Rectal smooth muscle tissue (tissue), 1 donor: ENCODE data around the gene TWIST2.
A peak's percentile ranks its signal among the peaks of the same experiment; 100 is the strongest.

Experiments used
- H3K27ac ChIP-seq: one replicate; pipeline ENCODE4 v1.7.0; 2013; ENCODE audit warnings: low read depth, low read length, inconsistent platforms
- H3K27me3 ChIP-seq: one replicate; pipeline ENCODE4 v1.7.0; 2013; ENCODE audit warnings: low read length; ENCODE audit not compliant: control insufficient read depth, insufficient read depth
- H3K36me3 ChIP-seq: one replicate; pipeline ENCODE4 v1.7.0; 2013; ENCODE audit warnings: low read length; ENCODE audit not compliant: control insufficient read depth, insufficient read depth
- H3K4me1 ChIP-seq: one replicate; pipeline ENCODE4 v1.7.0; 2013; ENCODE audit warnings: low read length; ENCODE audit not compliant: control insufficient read depth, insufficient read depth
- H3K4me3 ChIP-seq: one replicate; pipeline ENCODE4 v1.7.0; 2013; ENCODE audit warnings: low read length
- H3K9ac ChIP-seq: one replicate; pipeline ENCODE4 v1.7.0; 2013; ENCODE audit warnings: low read length

TWIST2 gene

GRCh38 chr2:238852206-238852869 lies 4.5 kb downstream of the TWIST2 start:
- H3K36me3 ChIP-seq: no peaks in the 10 kb centered on the region
- H3K4me1 ChIP-seq: peaks cover 18% of the 10 kb centered on the region
- H3K9ac ChIP-seq: no peak overlapping the region
- H3K4me3 ChIP-seq: no peak overlapping the region
- H3K27ac ChIP-seq: peak overlapping the region; percentile 48
- H3K27me3 ChIP-seq: peaks cover 3% of the 10 kb centered on the region

GRCh38 chr2:238853218-238853617 lies 5.3 kb downstream of the TWIST2 start:
- Histone ChIP-seq H3K36me3 (no peaks in the 10 kb centered on the region), H3K27ac (peak overlapping the region; percentile 40), H3K9ac (no peak overlapping the region), H3K4me3 (no peak overlapping the region), H3K4me1 (peaks cover 18% of the 10 kb centered on the region), H3K27me3 (peaks cover 3% of the 10 kb centered on the region)

GRCh38 chr2:238853721-238854120 lies 5.8 kb downstream of the TWIST2 start:
- no peaks in the 10 kb centered on the region for H3K36me3 ChIP-seq
- H3K4me3 ChIP-seq: no peak overlapping the region
- peaks cover 18% of the 10 kb centered on the region for H3K4me1 ChIP-seq
- no peak overlapping the region for H3K9ac ChIP-seq
- peak overlapping the region; percentile 40 for H3K27ac ChIP-seq
- H3K27me3 ChIP-seq: peaks cover 3% of the 10 kb centered on the region

GRCh38 chr2:238854246-238854645 lies 6.4 kb downstream of the TWIST2 start:
- Histone ChIP-seq H3K4me3 (peak overlapping the region; percentile 9), H3K9ac (no peak overlapping the region), H3K27ac (peak overlapping the region; percentile 40), H3K36me3 (no peaks in the 10 kb centered on the region), H3K27me3 (peaks cover 3% of the 10 kb centered on the region), H3K4me1 (peaks cover 18% of the 10 kb centered on the region)

- peaks cover 3% of the 10 kb centered on the region for H3K27me3 ChIP-seq
- H3K9ac ChIP-seq: no peak overlapping the region
- H3K4me1 ChIP-seq: peaks cover 18% of the 10 kb centered on the region
- no peaks in the 10 kb centered on the region for H3K36me3 ChIP-seq
- H3K27ac ChIP-seq: peak overlapping the region; percentile 15
- no peak overlapping the region for H3K4me3 ChIP-seq
These were observed 6.9 kb downstream of the TWIST2 start for GRCh38 chr2:238854699-238855229.

GRCh38 chr2:238855299-238855698 lies 7.4 kb downstream of the TWIST2 start:
- Histone ChIP-seq H3K9ac (no peak overlapping the region), H3K4me1 (peaks cover 18% of the 10 kb centered on the region), H3K36me3 (no peaks in the 10 kb centered on the region), H3K27ac (peak overlapping the region; percentile 15), H3K4me3 (no peak overlapping the region), H3K27me3 (peaks cover 3% of the 10 kb centered on the region)

- H3K4me1 ChIP-seq: peaks cover 11% of the 10 kb centered on the region
- no peaks in the 10 kb centered on the region for H3K36me3 ChIP-seq
- H3K4me3 ChIP-seq: no peak overlapping the region
- H3K27ac ChIP-seq: no peak overlapping the region
- peaks cover 3% of the 10 kb centered on the region for H3K27me3 ChIP-seq
- H3K9ac ChIP-seq: no peak overlapping the region
These were observed 8.2 kb downstream of the TWIST2 start for GRCh38 chr2:238855891-238856580.

GRCh38 chr2:238856713-238857567 lies 9.1 kb downstream of the TWIST2 start:
- H3K36me3 ChIP-seq: no peaks in the 10 kb centered on the region
- H3K4me1 ChIP-seq: peaks cover 8% of the 10 kb centered on the region
- no peak overlapping the region for H3K27ac ChIP-seq
- H3K9ac ChIP-seq: no peak overlapping the region
- H3K27me3 ChIP-seq: peaks cover 3% of the 10 kb centered on the region
- H3K4me3 ChIP-seq: no peak overlapping the region

- peaks cover 3% of the 10 kb centered on the region for H3K27me3 ChIP-seq
- no peak overlapping the region for H3K27ac ChIP-seq
- H3K9ac ChIP-seq: no peak overlapping the region
- no peaks in the 10 kb centered on the region for H3K36me3 ChIP-seq
- H3K4me3 ChIP-seq: no peak overlapping the region
- peaks cover 7% of the 10 kb centered on the region for H3K4me1 ChIP-seq
These were observed 10.1 kb downstream of the TWIST2 start for GRCh38 chr2:238857959-238858358.

GRCh38 chr2:238859636-238860347 lies 11.9 kb downstream of the TWIST2 start:
- Histone ChIP-seq H3K4me1 (peaks cover 19% of the 10 kb centered on the region), H3K36me3 (no peaks in the 10 kb centered on the region), H3K9ac (no peak overlapping the region), H3K27me3 (peaks cover 3% of the 10 kb centered on the region), H3K4me3 (no peak overlapping the region), H3K27ac (no peak overlapping the region)

- H3K27ac ChIP-seq: no peak overlapping the region
- peaks cover 3% of the 10 kb centered on the region for H3K27me3 ChIP-seq
- H3K9ac ChIP-seq: no peak overlapping the region
These were observed 13.3 kb downstream of the TWIST2 start for GRCh38 chr2:238861013-238861730.

More at GRCh38 chr2:238861013-238861730, 13.3 kb downstream of the TWIST2 start:
- Histone ChIP-seq H3K36me3 (no peaks in the 10 kb centered on the region), H3K4me1 (peaks cover 27% of the 10 kb centered on the region), H3K4me3 (no peak overlapping the region)
